ENCODE results near the gene MACF1. TPM values are rescaled to one million over a fixed set of nuclear protein-coding genes. Genes with fewer than 3 reads are reported as not detected.

Gene MACF1
- total and polyA plus RNA-seq, 2 donors (not counting 1 experiment from before 2014, with no cell fraction given): 64.1 to 159 TPM

GRCh38 chr1:39489567-39490239 lies 285.2 kb downstream of the MACF1 start:
- peak; percentile 13 for DNase-seq
- CTCF ChIA-PET: interaction anchor here (2.2 kb wide), 1 partner anchor 49 kb away, joined by 7 read pairs; no protein-coding TSS in a partner anchor
- ATAC-seq (ENCODE audit: low read depth): no peak
- Mint-ChIP-seq H3K27ac (no peak overlapping the region), H3K4me1 (peaks cover 9% of the 10 kb centered on the region), H3K27me3 (peaks cover 13% of the 10 kb centered on the region), H3K9me3 (ENCODE audit: insufficient read depth) (no peaks in the 10 kb centered on the region), H3K4me3 (peak overlapping the region; percentile 56)
- no peak overlapping the region for H2AFZ ChIP-seq (ENCODE audit: insufficient read depth, low read depth, low read length, poor library complexity, severe bottlenecking)
- intact Hi-C loops (cut with micrococcal nuclease): loop anchor here (5.0 kb wide), 2 partner anchors 38 to 1442 kb away; partner anchors contain the start of gene POU3F1
- H4K20me1 ChIP-seq (ENCODE audit: control insufficient read depth, insufficient read depth, low read length, poor library complexity, severe bottlenecking): peaks cover 6% of the 10 kb centered on the region
- H3K79me2 ChIP-seq (ENCODE audit: control insufficient read depth, insufficient read depth, low read length): no peaks in the 10 kb centered on the region
- H3K9me3 ChIP-seq (ENCODE audit: control extremely low read depth in 1 of 3, control insufficient read depth in 2 of 3, insufficient read depth in 1 of 3, low read length in 2 of 3): no peaks in the 10 kb centered on the region
- H3K27ac ChIP-seq (ENCODE audit: low read length in 2 of 2): no peak overlapping the region
- WGBS (ENCODE audit: insufficient coverage): 83% methylated on average over 12 of the region's 13 CpGs
- H3K27me3 ChIP-seq (replicated peaks in 1 of 4; ENCODE audit: control extremely low read depth in 1 of 4, control insufficient read depth in 3 of 4, insufficient read depth in 4 of 4, low read length in 3 of 4): peaks cover 0 to 19% (median 9%) of the 10 kb centered on the region in 4 experiments
- TF ChIP-seq EZH2 (IDR thresholded peaks at IDR 0.05; ENCODE audit: borderline replicate concordance, insufficient read depth, low read depth, low read length, poor library complexity, severe bottlenecking) (no peak), CTCF (IDR thresholded peaks at IDR 0.05) (no peak)
- peaks cover 3 to 8% of the 10 kb centered on the region in 2 donors for H3K4me1 ChIP-seq (ENCODE audit: control insufficient read depth in 2 of 2, insufficient read depth in 2 of 2, low read length in 2 of 2)
- H3K9ac ChIP-seq (ENCODE audit: low read length): no peak overlapping the region
- H3K36me3 ChIP-seq (replicated peaks in 1 of 2; ENCODE audit: control extremely low read depth in 1 of 2, control insufficient read depth in 1 of 2, extremely low read depth in 1 of 2, insufficient read depth in 2 of 2, low read length in 1 of 2): peaks cover 0 to 22% of the 10 kb centered on the region in 2 experiments
- H3K4me3 ChIP-seq (ENCODE audit: control extremely low read depth in 1 of 5, extremely low read depth in 1 of 5, insufficient read depth in 1 of 5, low read depth in 2 of 5, low read length in 4 of 5): no peak overlapping the region
- no peak overlapping the region for H3K4me2 ChIP-seq (replicated peaks; ENCODE audit: low read depth, low read length, poor library complexity, severe bottlenecking)
- POLR2A ChIA-PET: interaction anchor here (0.6 kb wide), 1 partner anchor 432 kb away, joined by 3 read pairs; no protein-coding TSS in a partner anchor

GRCh38 chr1:39490596-39491145 lies 286.2 kb downstream of the MACF1 start:
- TF ChIP-seq EZH2 (IDR thresholded peaks at IDR 0.05; ENCODE audit: borderline replicate concordance, insufficient read depth, low read depth, low read length, poor library complexity, severe bottlenecking) (no peak), CTCF (IDR thresholded peaks at IDR 0.05) (no peak)
- Mint-ChIP-seq H3K4me3 (peak overlapping the region; percentile 81), H3K4me1 (peaks cover 9% of the 10 kb centered on the region), H3K27ac (no peak overlapping the region), H3K9me3 (ENCODE audit: insufficient read depth) (no peaks in the 10 kb centered on the region), H3K27me3 (peaks cover 13% of the 10 kb centered on the region)
- peak overlapping the region; percentile 82 for H2AFZ ChIP-seq (ENCODE audit: insufficient read depth, low read depth, low read length, poor library complexity, severe bottlenecking)
- H3K36me3 ChIP-seq (replicated peaks in 1 of 2; ENCODE audit: control extremely low read depth in 1 of 2, control insufficient read depth in 1 of 2, extremely low read depth in 1 of 2, insufficient read depth in 2 of 2, low read length in 1 of 2): peaks cover 0 to 12% of the 10 kb centered on the region in 2 experiments
- H3K4me1 ChIP-seq (ENCODE audit: control insufficient read depth in 2 of 2, insufficient read depth in 2 of 2, low read length in 2 of 2): peaks cover 3 to 8% of the 10 kb centered on the region in 2 donors
- H3K9ac ChIP-seq (ENCODE audit: low read length): peak overlapping the region; percentile 60
- POLR2A ChIA-PET: no interaction called here
- WGBS (ENCODE audit: insufficient coverage): 13% methylated on average over 32 of the region's 32 CpGs
- H3K9me3 ChIP-seq (ENCODE audit: control extremely low read depth in 1 of 3, control insufficient read depth in 2 of 3, insufficient read depth in 1 of 3, low read length in 2 of 3): no peaks in the 10 kb centered on the region
- H4K20me1 ChIP-seq (ENCODE audit: control insufficient read depth, insufficient read depth, low read length, poor library complexity, severe bottlenecking): peaks cover 6% of the 10 kb centered on the region
- H3K27me3 ChIP-seq (replicated peaks in 1 of 4; ENCODE audit: control extremely low read depth in 1 of 4, control insufficient read depth in 3 of 4, insufficient read depth in 4 of 4, low read length in 3 of 4): peaks cover 0 to 19% (median 9%) of the 10 kb centered on the region in 4 experiments
- peak overlapping the region; percentile 96 for H3K4me2 ChIP-seq (replicated peaks; ENCODE audit: low read depth, low read length, poor library complexity, severe bottlenecking)
- DNase-seq (no peak), ATAC-seq (ENCODE audit: low read depth) (peak; percentile 3)
- H3K4me3 ChIP-seq (ENCODE audit: control extremely low read depth in 1 of 5, extremely low read depth in 1 of 5, insufficient read depth in 1 of 5, low read depth in 2 of 5, low read length in 4 of 5): peak overlapping the region in 4 of 5 experiments; percentile 13 to 60 (median 56)
- no peak overlapping the region for H3K27ac ChIP-seq (ENCODE audit: low read length in 2 of 2)
- CTCF ChIA-PET: interaction anchor here (2.2 kb wide), 1 partner anchor 48 kb away, joined by 7 read pairs; no protein-coding TSS in a partner anchor
- intact Hi-C loops (cut with micrococcal nuclease): loop anchor here (1.0 to 5.0 kb wide), 3 partner anchors 37 to 1443 kb away; partner anchors contain the start of gene POU3F1
- no peaks in the 10 kb centered on the region for H3K79me2 ChIP-seq (ENCODE audit: control insufficient read depth, insufficient read depth, low read length)
